Prostate gland (tissue), 2 donors: Measurements from ENCODE around the gene TNFAIP3.

Experiments used
- POLR2A ChIP-seq: fragments of 450-650 bp; IDR thresholded peaks from one replicate; pipeline ENCODE4 v1.6.1; 2016; ENCODE audit warnings: antibody characterized with exemption, mild to moderate bottlenecking
- TF ChIP-seq, protein P1 (sequence below), 4 experiments: fragments of 200-600 bp in 2 of 4; fragments of 450-650 bp in 2 of 4; sonication (generic) in 2 of 4; IDR thresholded peaks; 1 replicate in 3 of 4; 2 replicates in 1 of 4; pipeline ENCODE4 v1.5.1; 2016 to 2019; ENCODE audit warnings: antibody characterized with exemption in 4 of 4, mild to moderate bottlenecking in 2 of 4, moderate library complexity in 2 of 4

DNA sequence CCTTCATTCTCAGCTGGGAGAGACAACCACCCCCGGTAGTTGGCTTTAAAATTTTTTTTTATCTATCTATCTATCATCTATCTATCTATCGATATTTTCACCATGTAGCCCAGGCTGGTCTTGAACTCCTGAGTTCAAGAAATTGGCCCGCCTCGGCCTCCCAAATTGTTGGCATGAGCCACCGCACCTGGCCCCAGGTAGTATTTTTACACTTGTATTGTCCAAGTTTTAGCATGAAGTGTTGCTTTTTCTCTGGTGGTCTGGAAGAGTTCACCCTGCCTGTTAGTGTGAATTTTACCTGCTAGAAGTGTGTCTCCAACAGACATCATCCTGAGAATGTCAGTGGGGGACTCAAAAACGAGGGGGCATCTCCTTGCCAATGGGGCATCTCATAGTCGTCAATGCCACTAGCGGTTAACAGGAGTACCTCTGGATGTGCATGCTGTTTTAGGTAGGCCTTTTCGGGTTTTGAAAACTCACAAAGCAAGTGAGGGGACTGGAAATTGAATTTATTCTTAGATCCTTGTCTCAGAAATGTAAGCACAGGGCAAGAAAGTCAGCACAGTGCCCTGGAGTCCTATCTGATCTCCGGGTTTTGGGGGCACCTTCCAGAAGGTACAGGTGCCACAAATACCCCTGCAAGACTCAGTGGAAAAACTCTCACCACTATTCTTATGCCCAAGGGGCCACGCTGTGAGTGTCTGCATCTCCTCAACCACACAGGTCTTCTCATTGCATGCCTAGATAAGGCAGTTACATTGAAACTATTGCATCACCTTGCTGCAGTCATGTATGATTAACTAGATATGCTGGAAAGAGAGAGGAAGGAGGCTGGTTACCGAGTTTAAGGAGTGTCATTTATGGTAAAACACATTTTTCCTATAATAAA is 37.1 kb downstream of the TNFAIP3 start:
- no peak for TF ChIP-seq POLR2A
- TF ChIP-seq, protein P1, sequence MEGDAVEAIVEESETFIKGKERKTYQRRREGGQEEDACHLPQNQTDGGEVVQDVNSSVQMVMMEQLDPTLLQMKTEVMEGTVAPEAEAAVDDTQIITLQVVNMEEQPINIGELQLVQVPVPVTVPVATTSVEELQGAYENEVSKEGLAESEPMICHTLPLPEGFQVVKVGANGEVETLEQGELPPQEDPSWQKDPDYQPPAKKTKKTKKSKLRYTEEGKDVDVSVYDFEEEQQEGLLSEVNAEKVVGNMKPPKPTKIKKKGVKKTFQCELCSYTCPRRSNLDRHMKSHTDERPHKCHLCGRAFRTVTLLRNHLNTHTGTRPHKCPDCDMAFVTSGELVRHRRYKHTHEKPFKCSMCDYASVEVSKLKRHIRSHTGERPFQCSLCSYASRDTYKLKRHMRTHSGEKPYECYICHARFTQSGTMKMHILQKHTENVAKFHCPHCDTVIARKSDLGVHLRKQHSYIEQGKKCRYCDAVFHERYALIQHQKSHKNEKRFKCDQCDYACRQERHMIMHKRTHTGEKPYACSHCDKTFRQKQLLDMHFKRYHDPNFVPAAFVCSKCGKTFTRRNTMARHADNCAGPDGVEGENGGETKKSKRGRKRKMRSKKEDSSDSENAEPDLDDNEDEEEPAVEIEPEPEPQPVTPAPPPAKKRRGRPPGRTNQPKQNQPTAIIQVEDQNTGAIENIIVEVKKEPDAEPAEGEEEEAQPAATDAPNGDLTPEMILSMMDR (IDR thresholded peaks at IDR 0.05) = no peak
